WI38 (cell line): ENCODE measurements around the gene CERK.

Experiments
- H3K4me3 ChIP-seq: 2 replicates; pipeline ENCODE4 v1.5.1; 2011; ENCODE audit warnings: low read depth, mild to moderate bottlenecking, control low read depth, low read length
- CTCF ChIP-seq: IDR thresholded peaks from 2 replicates; pipeline ENCODE4 v1.5.1; 2012; ENCODE audit warnings: low read depth, mild to moderate bottlenecking, control low read depth, low read length

CERK gene

GRCh38 chr22:46694416-46695170 lies 43.5 kb downstream of the CERK start:
- H3K4me3 ChIP-seq = no peak overlapping the region
- no peak for TF ChIP-seq CTCF

GRCh38 chr22:46693634-46694415 lies 44.2 kb downstream of the CERK start:
- TF ChIP-seq CTCF = no peak
- no peak overlapping the region for H3K4me3 ChIP-seq

- TF ChIP-seq CTCF = no peak
- H3K4me3 ChIP-seq = no peak overlapping the region
Observed at GRCh38 chr22:46691571-46691970, 46.5 kb downstream of the CERK start.

GRCh38 chr22:46690146-46690545 lies 47.9 kb downstream of the CERK start:
- no peak overlapping the region for H3K4me3 ChIP-seq
- TF ChIP-seq CTCF = no peak

GRCh38 chr22:46688949-46689348 lies 49.1 kb downstream of the CERK start:
- TF ChIP-seq CTCF = no peak
- no peak overlapping the region for H3K4me3 ChIP-seq

GRCh38 chr22:46687460-46687859 lies 50.6 kb downstream of the CERK start:
- TF ChIP-seq CTCF = no peak

GRCh38 chr22:46687048-46687444 lies 51.0 kb downstream of the CERK start:
- no peak overlapping the region for H3K4me3 ChIP-seq
- no peak for TF ChIP-seq CTCF

More at GRCh38 chr22:46687460-46687859, 50.6 kb downstream of the CERK start:
- no peak overlapping the region for H3K4me3 ChIP-seq
